ENCODE data around the gene PPP2R2B. TPM values are rescaled to one million over a fixed set of nuclear protein-coding genes. Genes with fewer than 3 reads are reported as not detected.

PPP2R2B gene
- total RNA-seq, 1 donor from 2014 or later = 1.3 TPM

- intact Hi-C loops (cut with micrococcal nuclease) = no loop called here
Measured at GRCh38 chr5:146704949-146705665, 173.4 kb downstream of the PPP2R2B start.

GRCh38 chr5:146703899-146704298 is 174.7 kb downstream of the PPP2R2B start:
- intact Hi-C loops (cut with micrococcal nuclease) = no loop called here

GRCh38 chr5:146703499-146703898 is 175.1 kb downstream of the PPP2R2B start:
- intact Hi-C loops (cut with micrococcal nuclease) = no loop called here

GRCh38 chr5:146699664-146700418 is 178.7 kb downstream of the PPP2R2B start:
- intact Hi-C loops (cut with micrococcal nuclease) = no loop called here

GRCh38 chr5:146699138-146699537 is 179.4 kb downstream of the PPP2R2B start:
- intact Hi-C loops (cut with micrococcal nuclease) = no loop called here

- intact Hi-C loops (cut with micrococcal nuclease) = no loop called here
Measured at GRCh38 chr5:146698651-146699050, 179.9 kb downstream of the PPP2R2B start.

GRCh38 chr5:146697211-146697610 is 181.3 kb downstream of the PPP2R2B start:
- intact Hi-C loops (cut with micrococcal nuclease) = no loop called here

GRCh38 chr5:146695646-146696045 is 182.9 kb downstream of the PPP2R2B start:
- intact Hi-C loops (cut with micrococcal nuclease) = no loop called here

- intact Hi-C loops (cut with micrococcal nuclease) = no loop called here
Measured at GRCh38 chr5:146690880-146691355, 187.6 kb downstream of the PPP2R2B start.

- intact Hi-C loops (cut with micrococcal nuclease) = no loop called here
Measured at GRCh38 chr5:146687630-146688029, 190.9 kb downstream of the PPP2R2B start.

- intact Hi-C loops (cut with micrococcal nuclease) = no loop called here
Measured at GRCh38 chr5:146683861-146684260, 194.7 kb downstream of the PPP2R2B start.

GRCh38 chr5:146682899-146683532 is 195.5 kb downstream of the PPP2R2B start:
- intact Hi-C loops (cut with micrococcal nuclease) = no loop called here

GRCh38 chr5:146681585-146682105 is 196.9 kb downstream of the PPP2R2B start:
- intact Hi-C loops (cut with micrococcal nuclease) = no loop called here

- intact Hi-C loops (cut with micrococcal nuclease) = no loop called here
Measured at GRCh38 chr5:146680846-146681584, 197.5 kb downstream of the PPP2R2B start.

GRCh38 chr5:146675636-146676035 is 202.9 kb downstream of the PPP2R2B start:
- intact Hi-C loops (cut with micrococcal nuclease) = no loop called here

GRCh38 chr5:146672866-146673265 is 205.7 kb downstream of the PPP2R2B start:
- intact Hi-C loops (cut with micrococcal nuclease) = no loop called here

GRCh38 chr5:146671561-146672295 is 206.8 kb downstream of the PPP2R2B start:
- intact Hi-C loops (cut with micrococcal nuclease) = no loop called here

GRCh38 chr5:146669656-146670055 is 208.9 kb downstream of the PPP2R2B start:
- intact Hi-C loops (cut with micrococcal nuclease) = no loop called here

- intact Hi-C loops (cut with micrococcal nuclease) = no loop called here
Measured at GRCh38 chr5:146667633-146668272, 210.8 kb downstream of the PPP2R2B start.

- intact Hi-C loops (cut with micrococcal nuclease) = loop anchor here (1.0 to 5.0 kb wide), 6 partner anchors 120 to 527 kb away; partner anchors contain the start of gene PPP2R2B
Measured at GRCh38 chr5:146662229-146662628, 216.3 kb downstream of the PPP2R2B start.

Measured in T-helper 1 cell treated with Interleukin-12 subunit alpha and Interleukin-12 subunit beta and Interleukin-4 antibody, amounts not matched to agents 30 ng/mL and 1 ng/mL, for 36 hours (primary cell).